Gastrocnemius medialis (tissue), 4 donors: ENCODE results near the gene HOXB2.

ENCODE experiments used
- CTCF ChIP-seq, 5 experiments: fragments of 450-650 bp in 3 of 5; fragments of 200-600 bp in 2 of 5; sonication (generic) in 2 of 5; IDR thresholded peaks in 4 of 5; conservative IDR thresholded peaks in 1 of 5; 1 replicate in 4 of 5; 2 replicates in 1 of 5; pipeline ENCODE4 v1.5.1; 2016 to 2019; ENCODE audit warnings: antibody characterized with exemption in 5 of 5, mild to moderate bottlenecking in 3 of 5, moderate library complexity in 3 of 5
- POLR2A ChIP-seq, 2 donors: fragments of 450-650 bp; IDR thresholded peaks; one replicate each; pipeline ENCODE4 v1.6.1; 2017; ENCODE audit warnings: antibody characterized with exemption in 2 of 2, mild to moderate bottlenecking in 2 of 2, moderate library complexity in 2 of 2

- TF ChIP-seq CTCF (IDR thresholded peaks at IDR 0.05 in 4 of 5, conservative IDR thresholded peaks at IDR 0.05 in 1 of 5) (no peak), POLR2A (IDR thresholded peaks at IDR 0.05) (no peak)
Measured at GRCh38 chr17:48545539-48545938, 630 bp upstream of the HOXB2 start.
